Heart right ventricle (tissue), 16 donors: Measurements from ENCODE around the gene SEC14L5. TPM values are rescaled to one million over a fixed set of nuclear protein-coding genes. Genes with fewer than 3 reads are reported as not detected.
A peak's percentile ranks its signal among the peaks of the same experiment; 100 is the strongest.

Experiments
- ATAC-seq, 8 donors: fragments of 200-7000 bp; cut with Tn5 transposase; one replicate each; pipeline ENCODE4 v1.9.1; 2020; ENCODE audit warnings: mild to moderate bottlenecking in 8 of 8, moderate library complexity in 8 of 8, moderate number of reproducible peaks in 1 of 8
- DNase-seq, 2 donors: peaks; one replicate each; pipeline ENCODE4 v3.0.0-alpha.2; 2020
- H3K27ac ChIP-seq, 10 donors: fragments of 200-600 bp; sonication (generic) in 2 of 10; one replicate each; pipeline versions ENCODE4 v1.5.0 to v1.8.0; 2020 to 2022; ENCODE audit warnings: mild to moderate bottlenecking in 3 of 10
- H3K27me3 ChIP-seq, 7 donors: fragments of 200-600 bp; one replicate each; pipeline ENCODE4 v1.8.0; 2021 to 2022; ENCODE audit warnings: mild to moderate bottlenecking in 2 of 7
- H3K36me3 ChIP-seq, 9 donors: fragments of 200-600 bp; sonication (generic) in 1 of 9; one replicate each; pipeline versions ENCODE4 v1.5.0 to v1.8.0; 2020 to 2022; ENCODE audit warnings: mild to moderate bottlenecking in 2 of 9
- H3K4me1 ChIP-seq, 9 donors: fragments of 200-600 bp; sonication (generic) in 1 of 9; one replicate each; pipeline versions ENCODE4 v1.5.0 to v1.8.0; 2020 to 2022; ENCODE audit warnings: mild to moderate bottlenecking in 4 of 9
- H3K4me3 ChIP-seq, 10 donors: fragments of 200-600 bp; sonication (generic) in 2 of 10; one replicate each; pipeline versions ENCODE4 v1.5.0 to v1.8.0; 2020 to 2022; ENCODE audit warnings: mild to moderate bottlenecking in 7 of 10, moderate library complexity in 2 of 10
- H3K9me3 ChIP-seq, 11 donors: fragments of 200-600 bp in 10 of 11; sonication (generic) in 2 of 11; one replicate each; pipeline versions ENCODE4 v1.5.0 to v1.8.0; 2013 to 2022; ENCODE audit warnings: mild to moderate bottlenecking in 2 of 11, control low read depth in 1 of 11, moderate library complexity in 1 of 11
- WGBS, 2 donors: extraction: QIAGEN DNeasy Blood & Tissue Kit; methylation state at CpG; one replicate each; pipeline ENCODE4 v1.1.7; 2013; ENCODE audit warnings: inconsistent platforms in 1 of 2; 5-methylcytosine and 5-hydroxymethylcytosine counted together
- intact Hi-C, 10 donors: fragments of 100-400 bp; cut with DNase I; formaldehyde crosslinking; loops; one replicate each; pipeline versions ENCODE4 v1.11.1 to v1.14.2; 2022
- polyA plus RNA-seq, 2 donors: library from polyadenylated mRNA; stranded (reverse); fragments of 200-250 nt; gene quantifications; one replicate each; pipeline ENCODE4 v1.2.3, GENCODE V29; 2013
- total RNA-seq, 10 donors: library from RNA; stranded (reverse); fragmentation: NEBNext Ultra II Directional in 3 of 10; extraction: Animal tissue kit (Norgen Biotek cat#: 25700) in 3 of 10; gene quantifications; one replicate each; pipeline versions ENCODE4 v1.2.1 to v1.2.4, GENCODE V29; 2021 to 2023
- TF ChIP-seq, protein P1 (sequence below), 9 donors: fragments of 200-600 bp; sonication (generic) in 2 of 9; IDR thresholded peaks; one replicate each; pipeline versions ENCODE4 v1.5.0 to v1.8.0; 2021 to 2022; ENCODE audit warnings: antibody characterized with exemption in 9 of 9, mild to moderate bottlenecking in 5 of 9, moderate library complexity in 1 of 9
- donor health status: Arrhythmogenic right ventricular cardiomyopathy.
- donor health status: ischemic (EF 13 %, LVEDD 7.1; RV severe dilation, severe dysfunction).
- donor health status: healthy with polysubstance abuse.
- donor health status: DM: no; HTN: yes; CAD: no.
- donor health status: DM: no; HTN: no; CAD: no.
- donor health status: ischemic (EF 25% LVEDD 6.9; RV normal size, moderate dysfunction).
- donor health status: ischemic (EF 25% LVEDD 5.7; RV mildly dilated, moderate dysfunction).
- donor health status: healthy.
- donor health status: DM: yes; HTN: yes; CAD: no.
- donor health status: Ischemic cardiomyopathy.
- donor health status: ischemic (EF 35%, LVEDD 5.7; RV mildly dilated, moderate dysfunction).
- donor health status: nonischemic (EF 11% LVEDD 7.7; RV severe dilation, severe dysfunction).
- donor health status: DM: yes; HTN: yes; CAD: no.
- donor health status: PGD.
- donor health status: ischemic (EF 29% LVEDD 5.4; RV normal size, mild dysfunction).
- donor health status: nonischemic (EF 23%, LVEDD 6.1; RV moderate dilation, normal function).

Gene SEC14L5
- total and polyA plus RNA-seq, 12 donors = 0.04 to 28.4 (median 11.0) TPM

DNA sequence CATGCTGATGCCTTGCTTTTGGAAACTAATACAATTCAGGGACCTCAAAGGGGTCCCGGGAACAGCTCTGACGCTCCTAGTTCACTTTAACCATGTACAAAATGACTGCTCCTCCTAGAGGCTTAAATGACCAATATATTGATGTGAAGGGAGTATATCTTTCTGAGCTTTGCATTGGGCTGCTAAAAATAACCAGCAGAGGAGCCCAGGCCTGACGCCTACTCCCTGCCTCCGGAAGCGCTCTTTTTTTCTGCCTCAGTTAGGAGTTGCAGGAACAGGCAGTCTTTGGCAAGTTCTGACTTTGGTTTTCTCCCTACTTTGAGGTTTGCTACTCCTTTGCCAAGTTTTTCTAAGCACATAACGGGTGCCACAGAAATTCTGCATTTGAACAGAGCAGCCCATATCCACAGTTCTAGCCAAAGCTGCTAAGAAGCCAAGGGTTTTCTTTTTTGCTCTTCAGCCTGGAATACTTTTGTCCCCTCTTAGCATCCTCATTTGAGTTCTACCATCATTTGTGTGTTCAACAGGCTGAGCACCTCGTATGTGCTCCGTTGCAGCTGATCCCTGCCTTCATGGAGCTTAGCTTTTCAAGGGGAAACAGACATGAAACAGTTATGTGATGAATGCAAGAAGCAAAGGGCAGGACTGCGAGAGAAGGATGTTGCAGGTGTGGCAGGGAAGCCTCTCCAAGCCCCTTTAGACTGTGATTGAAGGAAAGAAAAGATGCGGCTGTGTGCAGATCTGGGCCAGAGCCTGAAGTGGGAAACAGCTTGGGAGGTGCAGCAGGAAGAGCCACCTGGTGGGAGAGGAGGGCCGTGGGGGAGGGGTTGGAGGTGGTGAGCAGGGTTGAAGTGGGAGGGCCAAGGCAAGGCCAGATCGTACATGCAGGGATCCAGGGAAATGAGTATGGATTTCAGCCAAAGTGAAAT lies 78.4 kb downstream of the SEC14L5 start:
- H3K27me3 ChIP-seq = no peaks in the 10 kb centered on the region

DNA sequence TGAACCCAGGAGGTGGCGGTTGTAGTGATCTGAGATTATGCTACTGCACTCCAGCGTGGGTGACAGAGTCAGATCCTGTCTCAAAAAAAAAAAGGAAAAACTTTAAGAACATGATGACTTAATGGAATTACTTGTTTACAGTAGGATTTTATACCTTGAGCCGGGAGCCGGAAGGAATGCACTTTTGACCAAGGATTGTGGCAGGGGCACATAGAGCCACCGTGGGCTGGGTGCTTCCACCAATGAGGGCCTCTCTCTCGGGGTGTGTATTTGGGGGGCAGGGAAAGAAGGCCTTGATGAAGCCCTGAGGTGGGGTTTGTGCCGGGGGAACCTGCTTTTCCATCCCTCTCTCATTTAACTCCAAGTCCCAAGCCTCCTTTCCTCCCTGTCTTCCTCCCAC lies 82.3 kb downstream of the SEC14L5 start:
- Histone ChIP-seq H3K36me3 (peaks cover 0 to 5% (median 0%) of the 10 kb centered on the region in 9 donors), H3K4me3 (no peak overlapping the region), H3K9me3 (no peaks in the 10 kb centered on the region), H3K27ac (no peak overlapping the region), H3K27me3 (no peaks in the 10 kb centered on the region), H3K4me1 (peaks cover 0 to 10% (median 4%) of the 10 kb centered on the region in 9 donors)
- intact Hi-C loops = no loop called here
- WGBS, 2 donors = 80 to 83% methylated on average over 7 of the region's 7 CpGs
- no peak for DNase-seq
- TF ChIP-seq, protein P1, sequence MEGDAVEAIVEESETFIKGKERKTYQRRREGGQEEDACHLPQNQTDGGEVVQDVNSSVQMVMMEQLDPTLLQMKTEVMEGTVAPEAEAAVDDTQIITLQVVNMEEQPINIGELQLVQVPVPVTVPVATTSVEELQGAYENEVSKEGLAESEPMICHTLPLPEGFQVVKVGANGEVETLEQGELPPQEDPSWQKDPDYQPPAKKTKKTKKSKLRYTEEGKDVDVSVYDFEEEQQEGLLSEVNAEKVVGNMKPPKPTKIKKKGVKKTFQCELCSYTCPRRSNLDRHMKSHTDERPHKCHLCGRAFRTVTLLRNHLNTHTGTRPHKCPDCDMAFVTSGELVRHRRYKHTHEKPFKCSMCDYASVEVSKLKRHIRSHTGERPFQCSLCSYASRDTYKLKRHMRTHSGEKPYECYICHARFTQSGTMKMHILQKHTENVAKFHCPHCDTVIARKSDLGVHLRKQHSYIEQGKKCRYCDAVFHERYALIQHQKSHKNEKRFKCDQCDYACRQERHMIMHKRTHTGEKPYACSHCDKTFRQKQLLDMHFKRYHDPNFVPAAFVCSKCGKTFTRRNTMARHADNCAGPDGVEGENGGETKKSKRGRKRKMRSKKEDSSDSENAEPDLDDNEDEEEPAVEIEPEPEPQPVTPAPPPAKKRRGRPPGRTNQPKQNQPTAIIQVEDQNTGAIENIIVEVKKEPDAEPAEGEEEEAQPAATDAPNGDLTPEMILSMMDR (IDR thresholded peaks at IDR 0.05) = no peak
- ATAC-seq = no peak

More for the DNA sequence above, 78.4 kb downstream of the SEC14L5 start:
- Histone ChIP-seq H3K27ac (peak overlapping the region in 2 of 10 donors; percentile 1 to 26), H3K36me3 (no peaks in the 10 kb centered on the region), H3K9me3 (no peaks in the 10 kb centered on the region), H3K4me1 (peaks cover 0 to 30% (median 22%) of the 10 kb centered on the region in 9 donors), H3K4me3 (no peak overlapping the region)
- 43 to 45% methylated on average over 12 of the region's 12 CpGs for WGBS, 2 donors
- ATAC-seq = no peak
- TF ChIP-seq, protein P1 (IDR thresholded peaks at IDR 0.05) = no peak
- no peak for DNase-seq
- intact Hi-C loops = no loop called here

DNA sequence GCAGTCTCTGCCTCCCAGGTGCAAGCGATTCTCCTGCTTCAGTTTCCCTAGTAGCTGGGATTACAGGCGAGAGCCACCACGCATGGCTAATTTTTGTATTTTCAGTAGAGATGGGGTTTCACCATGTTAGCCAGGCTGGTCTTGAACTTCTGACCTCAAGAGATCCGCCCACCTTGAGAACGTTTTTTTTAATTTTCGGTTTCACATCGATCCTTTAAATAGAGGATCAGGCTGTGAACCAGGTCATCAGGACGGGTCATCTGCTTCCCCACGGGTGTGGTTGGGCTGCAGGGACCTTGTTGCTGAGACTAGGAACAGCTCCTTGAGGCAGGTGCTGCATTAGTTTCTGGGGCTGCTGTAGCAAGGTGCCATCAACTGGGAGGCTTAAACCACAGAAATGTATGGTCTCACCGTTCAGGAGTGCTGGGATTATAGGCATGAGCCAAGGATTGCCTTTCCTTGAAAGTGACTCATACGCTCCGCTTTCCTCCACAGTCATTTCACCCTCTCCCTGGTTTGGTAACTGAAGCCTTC lies 83.5 kb downstream of the SEC14L5 start:
- WGBS, 2 donors = 74 to 77% methylated on average over 12 of the region's 12 CpGs
- H3K4me3 ChIP-seq = no peak overlapping the region
- TF ChIP-seq, protein P1 (IDR thresholded peaks at IDR 0.05) = no peak
- H3K4me1 ChIP-seq = peaks cover 0 to 3% (median 0%) of the 10 kb centered on the region in 9 donors
- H3K36me3 ChIP-seq = peaks cover 0 to 5% (median 0%) of the 10 kb centered on the region in 9 donors
- H3K27ac ChIP-seq = no peak overlapping the region
- DNase-seq (no peak), ATAC-seq (no peak)
- H3K27me3 ChIP-seq = no peaks in the 10 kb centered on the region
- H3K9me3 ChIP-seq = no peaks in the 10 kb centered on the region
- intact Hi-C loops = no loop called here

DNA sequence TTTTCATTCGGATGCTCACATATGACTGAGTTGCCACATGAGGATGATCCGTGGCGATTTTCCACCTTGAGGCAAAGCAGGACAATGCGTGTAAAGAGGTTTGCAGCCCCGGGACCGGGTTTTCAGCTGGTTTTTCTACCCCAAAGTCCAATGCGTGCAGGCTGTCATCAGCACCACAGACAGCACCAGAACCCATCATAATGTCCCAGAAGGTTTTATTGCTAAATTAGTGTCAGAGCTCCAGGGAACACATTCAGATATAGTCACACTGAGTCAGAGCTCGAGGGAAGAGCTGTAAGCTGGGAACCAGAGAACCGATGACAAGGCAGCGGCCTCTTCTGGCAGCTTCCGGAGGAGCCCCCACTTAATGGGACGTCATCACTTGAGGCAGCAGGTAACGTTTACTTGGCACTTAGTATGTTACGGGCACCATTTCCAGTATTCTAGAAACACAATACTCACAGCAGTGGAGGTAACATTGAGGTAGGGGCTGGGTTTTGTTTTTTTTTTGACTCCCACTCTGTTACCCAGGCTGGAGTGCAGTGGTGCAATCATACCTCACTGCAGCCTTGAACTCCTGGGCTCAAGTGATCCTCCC lies 84.5 kb downstream of the SEC14L5 start:
- intact Hi-C loops = no loop called here
- ATAC-seq (no peak), DNase-seq (no peak)
- 69 to 73% methylated on average over 14 of the region's 14 CpGs for WGBS, 2 donors
- peaks cover 0 to 5% (median 0%) of the 10 kb centered on the region in 9 donors for H3K36me3 ChIP-seq
- H3K4me1 ChIP-seq = peaks cover 0 to 3% (median 0%) of the 10 kb centered on the region in 9 donors
- no peak overlapping the region for H3K27ac ChIP-seq
- no peaks in the 10 kb centered on the region for H3K9me3 ChIP-seq
- H3K27me3 ChIP-seq = no peaks in the 10 kb centered on the region
- no peak overlapping the region for H3K4me3 ChIP-seq
- TF ChIP-seq, protein P1 (IDR thresholded peaks at IDR 0.05) = no peak
